KOPT-K1 (cell line): ENCODE results near the gene PRXL2A.
A peak's percentile ranks its signal among the peaks of the same experiment; 100 is the strongest.
"Not testable (repeated sequence)": the region's sequence is repeated elsewhere in the genome, so short reads cannot be mapped to it uniquely, and the experiment has no call there.

ENCODE experiments used
- H3K27ac ChIP-seq: fragments of 200-600 bp; sonication (generic); 2 replicates; pipeline ENCODE4 v1.5.1; 2016; ENCODE audit warnings: antibody characterized with exemption, mild to moderate bottlenecking, low read depth, low read length; ENCODE audit not compliant: poor library complexity, severe bottlenecking
- H3K36me3 ChIP-seq: fragments of 200-600 bp; sonication (generic); 2 replicates; pipeline ENCODE4 v1.5.1; 2017; ENCODE audit warnings: antibody characterized with exemption, mild to moderate bottlenecking, low read length, moderate library complexity; ENCODE audit not compliant: insufficient read depth
- H3K9me3 ChIP-seq: fragments of 200-600 bp; sonication (generic); 2 replicates; pipeline ENCODE4 v1.5.1; 2017; ENCODE audit warnings: antibody characterized with exemption, low read length, mild to moderate bottlenecking; ENCODE audit not compliant: insufficient read depth, poor library complexity, severe bottlenecking

Gene PRXL2A

GRCh38 chr10:80470266-80470665 lies 61.9 kb downstream of the PRXL2A start:
- Histone ChIP-seq H3K36me3 (no peaks in the 10 kb centered on the region; the same call in 1 of the 2 replicates), H3K9me3 (no peaks in the 10 kb centered on the region), H3K27ac (peak overlapping the region; percentile 32)

- H3K9me3 ChIP-seq: no peaks in the 10 kb centered on the region
- no peaks in the 10 kb centered on the region; the same call in 1 of the 2 replicates for H3K36me3 ChIP-seq
- H3K27ac ChIP-seq: peak overlapping the region; percentile 32
Observed at GRCh38 chr10:80471001-80471400, 62.6 kb downstream of the PRXL2A start.

- H3K36me3 ChIP-seq: no peaks in the 10 kb centered on the region; the same call in 1 of the 2 replicates
- H3K9me3 ChIP-seq: no peaks in the 10 kb centered on the region
- H3K27ac ChIP-seq: no peak overlapping the region
Observed at GRCh38 chr10:80471715-80472233, 63.4 kb downstream of the PRXL2A start.

GRCh38 chr10:80472234-80473095 lies 64.1 kb downstream of the PRXL2A start:
- H3K27ac ChIP-seq: peak overlapping the region; percentile 60

GRCh38 chr10:80473096-80473657 lies 64.8 kb downstream of the PRXL2A start:
- Histone ChIP-seq H3K27ac (peak overlapping the region; percentile 60), H3K9me3 (peaks cover 9% of the 10 kb centered on the region)

More at GRCh38 chr10:80472234-80473095, 64.1 kb downstream of the PRXL2A start:
- H3K9me3 ChIP-seq: peaks cover 2% of the 10 kb centered on the region
- H3K36me3 ChIP-seq: peaks cover 6% of the 10 kb centered on the region

GRCh38 chr10:80473692-80474596 lies 65.6 kb downstream of the PRXL2A start:
- peak overlapping the region; percentile 60 for H3K27ac ChIP-seq
- H3K36me3 ChIP-seq: peaks cover 11% of the 10 kb centered on the region
- H3K9me3 ChIP-seq: peaks cover 15% of the 10 kb centered on the region

More at GRCh38 chr10:80473096-80473657, 64.8 kb downstream of the PRXL2A start:
- H3K36me3 ChIP-seq: peaks cover 11% of the 10 kb centered on the region

GRCh38 chr10:80474597-80474910 lies 66.2 kb downstream of the PRXL2A start:
- H3K9me3 ChIP-seq: peaks cover 15% of the 10 kb centered on the region
- peaks cover 11% of the 10 kb centered on the region for H3K36me3 ChIP-seq
- H3K27ac ChIP-seq: peak overlapping the region; percentile 60

GRCh38 chr10:80474941-80475340 lies 66.6 kb downstream of the PRXL2A start:
- Histone ChIP-seq H3K9me3 (peaks cover 15% of the 10 kb centered on the region), H3K36me3 (peaks cover 11% of the 10 kb centered on the region), H3K27ac (no peak overlapping the region)

GRCh38 chr10:80475641-80476040 lies 67.3 kb downstream of the PRXL2A start:
- Histone ChIP-seq H3K36me3 (peaks cover 11% of the 10 kb centered on the region), H3K9me3 (peaks cover 15% of the 10 kb centered on the region)
- H3K27ac ChIP-seq: not testable (repeated sequence)

GRCh38 chr10:80476685-80477084 lies 68.3 kb downstream of the PRXL2A start:
- Histone ChIP-seq H3K36me3 (peaks cover 11% of the 10 kb centered on the region), H3K27ac (no peak overlapping the region), H3K9me3 (peaks cover 15% of the 10 kb centered on the region)

GRCh38 chr10:80477813-80478212 lies 69.5 kb downstream of the PRXL2A start:
- Histone ChIP-seq H3K36me3 (peaks cover 11% of the 10 kb centered on the region), H3K27ac (no peak overlapping the region), H3K9me3 (peaks cover 15% of the 10 kb centered on the region)

- H3K36me3 ChIP-seq: peaks cover 11% of the 10 kb centered on the region; the same call in 1 of the 2 replicates
- H3K27ac ChIP-seq: not testable (repeated sequence)
- H3K9me3 ChIP-seq: peaks cover 15% of the 10 kb centered on the region
Observed at GRCh38 chr10:80480373-80480772, 72.0 kb downstream of the PRXL2A start.

- Histone ChIP-seq H3K9me3 (peaks cover 15% of the 10 kb centered on the region), H3K36me3 (peaks cover 11% of the 10 kb centered on the region; the same call in 1 of the 2 replicates), H3K27ac (no peak overlapping the region)
Observed at GRCh38 chr10:80480852-80481251, 72.5 kb downstream of the PRXL2A start.

- H3K9me3 ChIP-seq: no peaks in the 10 kb centered on the region
- no peak overlapping the region for H3K27ac ChIP-seq
- H3K36me3 ChIP-seq: peaks cover 2% of the 10 kb centered on the region; the same call in 1 of the 2 replicates
Observed at GRCh38 chr10:80484243-80484642, 75.9 kb downstream of the PRXL2A start.
